ENCODE results near the gene PIR. TPM values are rescaled to one million over a fixed set of nuclear protein-coding genes. Genes with fewer than 3 reads are reported as not detected.

Gene PIR
- total RNA-seq = 4.9 and 9.4 TPM in 2 replicates

DNA sequence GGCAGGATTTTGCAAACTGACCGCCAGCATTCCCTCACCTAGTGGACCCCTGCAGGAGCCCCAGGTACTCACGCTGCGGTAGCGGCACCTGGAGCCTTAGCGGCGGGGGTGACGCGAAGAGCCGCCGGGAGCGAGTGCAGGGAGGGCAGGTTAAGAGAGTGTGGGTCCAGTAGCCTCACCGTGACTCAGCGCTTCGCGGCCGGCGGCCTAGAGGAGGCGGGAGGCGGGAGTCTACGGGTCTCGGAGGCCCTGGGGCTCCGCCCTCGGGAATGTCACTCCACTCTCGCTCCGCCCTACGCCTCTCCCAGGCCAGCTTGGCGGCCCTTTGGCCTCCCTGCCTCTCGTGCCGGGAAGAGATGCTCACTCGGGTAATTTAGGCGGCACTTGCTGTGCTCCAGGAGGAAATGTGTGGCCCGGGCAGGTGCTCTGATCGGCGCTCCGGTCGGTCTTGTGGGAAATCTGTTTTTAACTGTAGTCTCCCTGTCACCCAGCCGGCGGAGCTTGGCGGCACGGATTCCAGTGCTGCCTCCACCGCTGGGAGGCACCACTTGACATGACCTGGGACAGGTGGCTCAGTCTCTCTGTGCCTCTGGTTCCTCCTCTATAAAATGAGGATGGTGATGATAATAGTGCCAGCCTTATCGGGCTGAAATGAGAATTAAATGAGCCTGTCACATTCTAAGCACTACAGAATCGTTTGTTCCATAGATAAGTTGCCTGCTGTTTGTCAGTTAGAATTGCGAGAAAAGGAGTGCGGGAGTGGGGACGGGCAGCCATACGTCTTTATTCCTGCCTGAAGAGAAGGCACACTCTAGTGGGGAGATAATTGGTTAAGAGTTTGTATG lies at the start of gene PIR:
PIR (minus strand) TSS at position 216 of the 845 bp plus-strand sequence. CDS start 2,076 bp downstream, outside the sequence.

DNA sequence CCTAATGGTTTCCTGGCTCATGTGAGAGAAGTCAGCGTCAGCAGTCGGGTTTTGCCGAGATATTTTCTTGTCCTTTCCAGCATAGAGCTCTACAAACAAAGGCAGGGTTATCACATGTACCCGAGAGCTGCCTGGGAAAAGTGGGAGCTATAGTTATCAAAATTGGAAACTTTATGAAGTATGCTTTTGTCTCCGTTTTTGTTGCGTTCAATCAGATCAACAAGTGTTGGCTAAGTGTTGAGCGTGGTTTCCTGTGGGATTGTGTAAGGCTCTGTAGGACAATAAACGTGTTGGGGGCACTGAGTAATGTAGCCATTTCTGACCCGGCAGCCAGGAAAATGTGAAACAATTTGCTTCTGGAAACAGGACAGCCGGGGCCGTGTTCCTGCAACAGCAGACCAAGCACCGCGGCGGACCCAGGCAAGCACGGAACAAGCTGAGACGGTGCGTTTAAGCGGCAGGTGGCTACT lies 7.4 kb upstream of the PIR start, which contains the start of gene BMX:
BMX (plus strand) TSS at position 311 of the 470 bp plus-strand sequence. CDS start 7,547 bp downstream, outside the sequence.

DNA sequence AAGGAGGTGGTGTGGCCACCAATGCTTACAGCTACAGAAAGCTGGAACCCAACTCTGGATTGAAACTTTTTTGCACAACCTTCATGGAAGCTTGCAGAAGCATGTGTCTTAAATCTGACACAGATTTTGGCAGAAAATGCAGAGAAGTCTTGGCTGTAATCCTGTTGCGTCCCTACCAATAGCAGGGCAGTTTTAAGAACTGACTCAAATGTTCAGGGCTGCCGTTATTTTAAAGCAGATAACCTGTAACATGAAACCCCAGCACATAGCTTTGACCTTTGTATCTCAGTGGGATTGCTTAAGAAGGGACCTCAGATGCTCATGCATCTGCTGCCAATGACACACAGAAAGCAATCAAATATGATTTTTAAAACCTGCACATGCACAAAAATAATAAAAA lies 108.8 kb downstream of the PIR start, which contains the start of gene VEGFD:
VEGFD (minus strand) TSS at position 110 of the 400 bp plus-strand sequence. CDS start 467 bp downstream, outside the sequence.

DNA sequence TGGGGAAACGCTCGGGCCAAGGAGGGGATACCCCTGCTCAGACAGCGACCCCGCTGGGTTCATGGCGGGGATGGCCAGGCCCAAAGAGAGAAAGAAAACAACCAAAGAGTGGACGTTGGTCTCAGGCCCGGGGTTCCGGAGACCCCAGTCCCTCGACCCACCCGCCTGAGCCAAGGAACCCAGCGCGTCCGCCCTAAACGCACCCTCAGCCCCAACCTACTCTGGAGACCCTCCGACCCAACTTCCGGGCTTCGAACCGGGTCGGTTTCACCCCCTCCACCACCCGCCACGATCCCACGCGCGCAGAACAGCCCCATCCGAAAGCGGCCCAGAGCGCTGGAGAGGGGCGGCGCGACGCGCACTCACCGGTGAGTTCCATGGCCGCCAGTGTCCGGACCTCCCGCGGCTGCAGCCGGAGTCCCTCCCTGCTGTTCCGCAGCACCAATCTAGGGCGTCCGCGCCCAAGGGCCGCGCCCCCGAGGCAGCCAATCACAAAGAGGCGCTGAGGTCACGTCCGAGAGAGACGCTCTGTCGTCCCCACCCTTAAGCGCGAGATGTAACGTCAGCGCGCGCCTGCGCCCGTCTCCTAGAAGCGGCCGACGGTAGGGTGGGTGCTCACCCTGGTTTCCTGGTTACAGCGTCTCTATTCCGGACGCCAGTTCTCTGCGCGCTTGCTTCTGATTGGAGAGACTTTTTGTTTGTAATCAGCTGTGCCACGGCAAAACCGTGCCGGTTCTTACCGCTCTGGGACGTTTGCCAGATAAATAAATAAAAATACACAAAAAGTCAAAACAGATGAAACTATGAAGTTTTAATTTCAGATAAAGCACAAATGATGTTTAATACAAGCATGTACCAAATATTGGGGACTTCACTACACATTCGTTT lies 157.8 kb downstream of the PIR start, which contains the start of gene PIGA:
PIGA (minus strand) TSS at position 389 of the 888 bp plus-strand sequence. CDS start 3,593 bp downstream, outside the sequence.

Other genes with a start within 250 kb of the PIR start
- gene ASB9, start 223.2 kb downstream of the PIR start, total RNA-seq = 1.6 TPM in 1 of 2 replicates, not detected in the other
- gene ASB11, start 177.7 kb downstream of the PIR start, total RNA-seq = not detected in 2 replicates
- gene PIGA, start 157.8 kb downstream of the PIR start, total RNA-seq = 12.7 and 17.5 TPM in 2 replicates
- 0.14 TPM in 1 of 2 replicates, not detected in the other for gene VEGFD, start 108.9 kb downstream of the PIR start, total RNA-seq
- under 0.01 TPM in 1 of 2 replicates, not detected in the other for gene BMX, start 7.5 kb upstream of the PIR start, total RNA-seq
- gene ACE2, start 107.6 kb upstream of the PIR start, total RNA-seq = not detected in 2 replicates
- gene CLTRN, start 171.5 kb upstream of the PIR start, total RNA-seq = 0.44 TPM in 1 of 2 replicates, not detected in the other
- gene CA5B, start 244.9 kb upstream of the PIR start, total RNA-seq = 8.3 and 9.2 TPM in 2 replicates

Data from placental pericyte (primary cell).